Myocyte (in vitro differentiated cells): ENCODE results near the gene ADAMTS20. TPM values are rescaled to one million over a fixed set of nuclear protein-coding genes. Genes with fewer than 3 reads are reported as not detected.
A peak's percentile ranks its signal among the peaks of the same experiment; 100 is the strongest.
"Not testable (repeated sequence)": the region's sequence is repeated elsewhere in the genome, so short reads cannot be mapped to it uniquely, and the experiment has no call there.

Experiments
- DNase-seq: peaks from one replicate; pipeline ENCODE4 v3.0.0-alpha.2; 2012; ENCODE audit warnings: low read depth
- polyA plus RNA-seq: library from polyadenylated mRNA; unstranded; fragments of >200 nt; gene quantifications from one replicate; pipeline ENCODE4 v1.2.1, GENCODE V29; 2012; ENCODE audit warnings: missing spikeins
- total RNA-seq: library from RNA; depleted of rRNA; stranded (reverse); fragments of >200 nt; gene quantifications from 2 replicates; pipeline ENCODE4 v1.2.3, GENCODE V29; 2014

The ADAMTS20 gene, protein sequence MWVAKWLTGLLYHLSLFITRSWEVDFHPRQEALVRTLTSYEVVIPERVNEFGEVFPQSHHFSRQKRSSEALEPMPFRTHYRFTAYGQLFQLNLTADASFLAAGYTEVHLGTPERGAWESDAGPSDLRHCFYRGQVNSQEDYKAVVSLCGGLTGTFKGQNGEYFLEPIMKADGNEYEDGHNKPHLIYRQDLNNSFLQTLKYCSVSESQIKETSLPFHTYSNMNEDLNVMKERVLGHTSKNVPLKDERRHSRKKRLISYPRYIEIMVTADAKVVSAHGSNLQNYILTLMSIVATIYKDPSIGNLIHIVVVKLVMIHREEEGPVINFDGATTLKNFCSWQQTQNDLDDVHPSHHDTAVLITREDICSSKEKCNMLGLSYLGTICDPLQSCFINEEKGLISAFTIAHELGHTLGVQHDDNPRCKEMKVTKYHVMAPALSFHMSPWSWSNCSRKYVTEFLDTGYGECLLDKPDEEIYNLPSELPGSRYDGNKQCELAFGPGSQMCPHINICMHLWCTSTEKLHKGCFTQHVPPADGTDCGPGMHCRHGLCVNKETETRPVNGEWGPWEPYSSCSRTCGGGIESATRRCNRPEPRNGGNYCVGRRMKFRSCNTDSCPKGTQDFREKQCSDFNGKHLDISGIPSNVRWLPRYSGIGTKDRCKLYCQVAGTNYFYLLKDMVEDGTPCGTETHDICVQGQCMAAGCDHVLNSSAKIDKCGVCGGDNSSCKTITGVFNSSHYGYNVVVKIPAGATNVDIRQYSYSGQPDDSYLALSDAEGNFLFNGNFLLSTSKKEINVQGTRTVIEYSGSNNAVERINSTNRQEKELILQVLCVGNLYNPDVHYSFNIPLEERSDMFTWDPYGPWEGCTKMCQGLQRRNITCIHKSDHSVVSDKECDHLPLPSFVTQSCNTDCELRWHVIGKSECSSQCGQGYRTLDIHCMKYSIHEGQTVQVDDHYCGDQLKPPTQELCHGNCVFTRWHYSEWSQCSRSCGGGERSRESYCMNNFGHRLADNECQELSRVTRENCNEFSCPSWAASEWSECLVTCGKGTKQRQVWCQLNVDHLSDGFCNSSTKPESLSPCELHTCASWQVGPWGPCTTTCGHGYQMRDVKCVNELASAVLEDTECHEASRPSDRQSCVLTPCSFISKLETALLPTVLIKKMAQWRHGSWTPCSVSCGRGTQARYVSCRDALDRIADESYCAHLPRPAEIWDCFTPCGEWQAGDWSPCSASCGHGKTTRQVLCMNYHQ (N-terminal part only)
- 0.31 and 0.40 TPM in 2 replicates for total RNA-seq
- polyA plus RNA-seq: 0.13 TPM

DNA sequence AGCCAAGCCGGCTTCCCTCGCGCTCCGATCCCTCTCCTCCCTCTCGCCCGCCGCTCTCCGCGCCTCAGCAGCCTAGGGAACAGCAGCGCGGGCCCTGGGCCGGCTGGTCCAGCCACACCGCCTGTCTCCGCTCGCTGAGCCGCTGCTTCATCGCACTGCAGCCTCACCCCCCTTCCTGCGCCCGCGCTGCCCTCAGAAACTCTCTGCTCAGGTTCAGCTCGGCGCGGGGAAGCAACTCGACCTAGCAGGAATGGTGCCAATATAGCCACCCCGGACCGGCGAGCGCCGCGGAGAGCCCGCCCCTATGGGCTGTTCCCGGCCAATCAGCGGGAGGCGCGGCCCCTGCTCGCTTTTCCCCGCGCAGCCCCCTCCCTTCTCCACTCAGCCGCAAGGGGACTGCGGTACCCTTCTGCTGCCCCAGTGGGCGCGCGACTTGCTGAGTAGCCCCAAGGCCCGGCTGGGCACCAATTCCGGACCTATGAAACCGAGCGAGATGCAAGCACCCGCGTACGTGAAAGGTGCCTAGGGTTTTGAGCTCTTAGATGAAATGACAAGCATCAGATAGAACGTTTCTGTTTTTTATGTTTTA lies at the start of gene ADAMTS20:
Gene ADAMTS20 (minus strand): TSS at position 233 of the 589 bp plus-strand sequence. CDS start 282 bp downstream, outside the sequence.
- DNase-seq: peak; percentile 45

GRCh38 chr12:43599708-43600107 lies 47.7 kb upstream of the ADAMTS20 start:
- DNase-seq: no peak

DNA sequence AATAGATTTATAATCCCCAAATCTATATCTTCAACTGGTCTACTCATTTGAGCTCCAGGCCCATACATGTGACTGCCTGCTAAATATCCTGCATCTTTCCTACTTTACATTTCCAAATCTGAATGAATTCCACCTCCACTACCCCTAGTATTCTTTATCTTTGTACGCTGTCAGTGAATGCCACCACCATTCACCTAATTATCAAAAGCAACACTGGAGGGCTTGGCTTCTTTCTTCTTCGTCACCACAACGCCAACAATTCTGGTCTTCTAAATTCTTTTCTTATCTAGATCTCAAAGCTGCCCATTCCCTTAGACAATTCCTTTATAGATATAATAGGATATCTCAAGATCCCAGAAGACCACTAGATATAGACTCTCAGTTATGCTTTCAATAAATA lies 47.1 kb upstream of the ADAMTS20 start:
- no peak for DNase-seq

- DNase-seq: no peak
Measured at GRCh38 chr12:43590307-43590706, 38.3 kb upstream of the ADAMTS20 start.

- DNase-seq: peak; percentile 30
Measured at GRCh38 chr12:43586646-43587245, 34.7 kb upstream of the ADAMTS20 start.

DNA sequence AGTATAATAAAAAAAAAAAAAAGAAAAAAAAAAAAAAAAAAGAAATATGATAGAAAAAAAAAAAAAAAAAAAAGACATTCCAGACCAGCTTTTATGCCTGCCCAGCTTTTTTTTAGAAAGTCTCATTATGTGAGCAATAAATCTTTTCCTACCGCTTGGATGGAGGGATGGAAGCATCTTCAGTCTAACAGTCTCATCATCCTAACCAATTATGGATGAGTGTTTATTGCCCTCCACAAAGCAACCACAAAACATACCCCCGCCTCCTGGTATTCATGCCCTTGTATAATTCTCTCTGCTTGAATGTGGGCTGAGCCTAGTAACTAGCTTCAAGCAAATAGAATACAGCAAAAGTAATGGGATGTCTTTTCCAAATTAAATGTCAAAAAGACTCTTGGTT lies 33.7 kb upstream of the ADAMTS20 start:
- no peak for DNase-seq

DNA sequence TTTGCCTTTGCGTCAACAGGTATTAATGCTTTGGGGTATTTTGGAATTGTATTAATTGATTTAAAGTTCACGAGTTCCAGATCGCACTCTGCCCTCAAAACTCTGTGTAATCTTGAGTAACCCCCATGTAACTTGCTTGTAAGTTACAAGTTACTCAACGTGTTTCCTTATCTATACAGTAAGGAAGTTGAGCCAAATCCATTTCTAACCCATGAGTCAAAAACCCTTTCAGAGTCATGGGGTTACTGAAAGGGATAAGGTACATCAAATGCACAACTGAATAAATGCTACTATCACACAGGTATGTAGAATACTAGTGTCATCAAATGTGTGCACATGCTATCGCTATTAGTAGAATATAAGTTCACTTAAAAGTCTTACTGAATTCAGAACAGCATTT lies 28.6 kb upstream of the ADAMTS20 start:
- no peak for DNase-seq

GRCh38 chr12:43579206-43579605 lies 27.2 kb upstream of the ADAMTS20 start:
- DNase-seq: no peak

DNA sequence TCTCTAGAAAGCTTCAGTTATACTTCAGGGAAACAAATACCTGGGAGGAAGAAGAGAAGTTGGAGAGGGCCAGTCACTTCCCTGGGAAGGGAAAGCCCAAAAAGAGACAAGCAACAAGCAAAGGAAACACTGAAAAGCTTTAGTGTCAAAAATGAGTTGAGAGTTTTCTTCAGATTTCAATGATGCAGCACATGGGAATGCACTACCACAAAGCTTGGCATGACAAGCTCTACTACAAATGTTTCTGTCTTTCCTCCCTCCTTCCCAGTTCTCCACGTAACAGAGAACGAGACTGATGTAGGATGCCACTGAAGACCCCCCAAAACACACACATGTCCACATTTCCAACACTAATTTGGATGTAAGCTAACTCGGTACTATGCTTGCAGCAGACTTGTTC lies 26.8 kb upstream of the ADAMTS20 start:
- DNase-seq: peak; percentile 68

DNA sequence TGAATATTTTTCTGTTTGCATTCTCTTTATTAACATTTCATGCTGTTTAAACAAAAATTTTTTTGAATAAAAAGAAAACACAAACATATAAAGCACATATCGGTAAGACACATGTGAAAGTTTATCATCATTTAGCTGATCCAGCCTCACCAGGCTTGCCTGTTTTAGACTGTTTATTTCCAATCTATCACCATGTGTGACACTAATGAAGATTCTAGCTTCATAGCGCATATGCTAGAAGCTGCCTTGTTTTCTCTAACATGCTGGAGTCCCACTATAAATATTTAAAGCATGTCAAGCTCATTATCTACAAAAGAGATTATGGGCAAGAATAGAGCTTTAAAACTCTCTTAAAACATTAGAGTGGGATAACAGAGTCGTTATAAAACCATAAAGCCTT lies 25.4 kb upstream of the ADAMTS20 start:
- DNase-seq: no peak

DNA sequence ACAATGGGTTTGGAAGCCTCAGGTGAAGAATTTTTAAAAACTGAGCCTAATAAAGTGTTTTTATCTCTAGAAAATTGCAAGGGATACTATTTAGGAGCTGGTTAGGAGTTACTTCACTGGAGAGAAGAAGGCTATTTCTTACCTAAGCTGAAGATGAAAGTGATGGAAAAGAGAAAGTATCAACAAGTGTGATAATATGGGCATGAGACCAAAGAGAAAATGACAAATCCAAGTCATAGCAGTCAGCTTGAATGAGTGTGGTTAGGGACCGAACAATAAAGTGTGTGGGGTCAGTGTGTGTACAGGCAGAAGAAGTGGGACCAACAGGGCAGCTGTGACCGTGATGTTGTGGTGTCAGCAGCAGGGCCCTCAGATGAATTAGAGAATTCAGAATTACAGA lies 24.2 kb upstream of the ADAMTS20 start:
- peak; percentile 25 for DNase-seq

DNA sequence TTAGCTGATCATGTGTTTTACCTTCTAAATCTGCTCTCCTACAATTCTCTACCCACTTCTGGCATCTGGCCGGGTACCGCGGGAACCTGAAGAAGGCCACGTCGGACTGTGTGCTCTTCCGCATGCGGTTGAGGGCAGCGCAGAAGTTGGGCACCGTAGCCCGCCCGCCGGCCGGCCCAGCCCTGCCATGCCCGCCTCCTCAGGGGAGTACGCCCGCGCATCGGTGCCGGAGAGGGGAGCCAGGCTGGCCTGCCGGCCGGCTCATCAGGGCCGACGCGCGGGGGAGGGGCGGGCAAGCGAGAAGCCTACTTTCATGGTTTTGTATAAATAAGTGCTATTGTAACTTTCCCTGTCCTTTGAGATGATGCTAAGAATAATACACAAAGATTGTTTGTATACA lies 19.9 kb upstream of the ADAMTS20 start:
- no peak for DNase-seq

DNA sequence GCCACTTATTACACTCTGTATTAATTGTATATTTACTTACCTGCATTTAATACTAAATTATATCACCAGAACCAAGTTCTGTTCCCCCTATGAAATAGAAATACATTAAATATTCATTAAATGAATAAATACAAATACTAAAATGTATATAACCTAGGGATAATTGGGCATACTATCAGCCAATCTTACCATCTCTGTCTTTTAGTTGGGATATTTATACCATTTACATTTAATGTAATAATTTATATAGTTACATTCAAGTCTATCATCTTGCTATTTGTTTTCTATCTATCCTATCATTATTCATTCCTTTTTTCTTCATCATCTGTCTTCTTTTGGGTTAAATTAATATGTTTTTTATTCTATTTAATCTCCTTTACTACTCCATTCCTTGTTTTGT lies 4.1 kb upstream of the ADAMTS20 start:
- DNase-seq: no peak

DNA sequence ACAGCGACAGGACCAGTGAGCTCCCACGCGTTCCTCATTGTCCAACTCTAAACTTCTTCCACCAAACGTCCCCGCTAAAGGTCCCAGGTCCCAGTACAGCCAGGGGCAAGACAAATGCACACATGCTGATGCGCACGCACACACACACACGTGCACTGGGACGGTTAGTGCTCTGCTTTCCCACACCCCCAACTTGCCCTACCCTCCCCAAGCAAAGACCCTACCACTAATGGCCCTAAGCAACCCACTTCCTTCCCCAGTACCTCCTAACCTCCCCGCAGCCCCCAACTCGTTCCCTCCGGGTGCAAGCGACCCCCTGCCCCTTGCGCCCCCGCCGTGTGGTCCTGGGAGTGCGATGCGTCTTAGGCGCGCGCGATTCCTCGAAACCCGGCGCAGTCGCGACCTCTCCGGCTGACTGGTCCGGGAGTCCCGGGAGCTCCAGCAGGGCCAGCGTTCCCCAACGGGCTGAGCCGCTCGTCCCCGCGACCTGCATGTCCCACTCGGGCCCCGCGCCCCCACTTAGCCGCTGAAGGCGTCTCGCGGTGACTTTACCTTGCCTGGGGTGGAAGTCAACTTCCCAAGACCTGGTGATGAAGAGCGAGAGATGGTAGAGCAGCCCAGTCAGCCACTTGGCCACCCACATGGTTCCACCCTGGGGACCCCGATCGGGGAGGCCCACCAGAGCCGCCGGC lies 578 bp downstream of the ADAMTS20 start:
- DNase-seq: peak; percentile 6

GRCh38 chr12:43550831-43551271 lies 1.2 kb downstream of the ADAMTS20 start:
- no peak for DNase-seq

- DNase-seq: no peak
Measured at GRCh38 chr12:43544703-43545102, 7.3 kb downstream of the ADAMTS20 start.

GRCh38 chr12:43540470-43540869 lies 11.5 kb downstream of the ADAMTS20 start:
- peak; percentile 84 for DNase-seq

GRCh38 chr12:43537675-43538074 lies 14.3 kb downstream of the ADAMTS20 start:
- DNase-seq: not testable (repeated sequence)

GRCh38 chr12:43516045-43516444 lies 36.0 kb downstream of the ADAMTS20 start:
- no peak for DNase-seq

DNA sequence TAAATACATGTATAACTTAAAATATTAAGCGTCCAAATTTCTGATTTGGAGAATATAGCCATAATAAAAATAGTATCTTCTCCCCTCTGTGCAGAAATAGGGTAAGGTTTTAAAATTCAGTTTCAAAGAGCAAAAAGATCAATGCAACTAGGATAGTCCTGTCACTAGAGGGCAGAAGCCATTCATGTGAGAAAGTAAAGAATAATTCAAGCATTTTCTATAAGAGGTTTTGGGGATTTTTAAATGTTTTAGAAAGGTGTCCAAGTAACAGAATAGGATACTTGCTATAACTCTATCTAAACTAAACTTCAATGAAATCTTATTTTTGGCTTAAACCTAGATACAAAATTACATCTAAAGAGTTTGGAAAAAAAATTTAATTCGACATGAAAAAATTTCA lies 50.3 kb downstream of the ADAMTS20 start:
- peak; percentile 61 for DNase-seq
